HK-2 (cell line): Measurements from ENCODE around the gene CCIN.
"Not testable (repeated sequence)": the region's sequence is repeated elsewhere in the genome, so short reads cannot be mapped to it uniquely, and the experiment has no call there.

Source experiments
- DNase-seq: peaks from one replicate; pipeline ENCODE4 v3.0.0-alpha.2; 2018; ENCODE audit not compliant: unreplicated experiment

CCIN gene

GRCh38 chr9:36158917-36159316 is 10.3 kb upstream of the CCIN start:
- DNase-seq: no peak

GRCh38 chr9:36159509-36159908 is 9.7 kb upstream of the CCIN start:
- DNase-seq: not testable (repeated sequence)

GRCh38 chr9:36160126-36160525 is 9.1 kb upstream of the CCIN start:
- DNase-seq: not testable (repeated sequence)

- DNase-seq: no peak
Observed at GRCh38 chr9:36161187-36161586, 8.0 kb upstream of the CCIN start.

GRCh38 chr9:36162211-36162738 is 6.9 kb upstream of the CCIN start:
- no peak for DNase-seq

- peak; percentile 71 for DNase-seq
Observed at GRCh38 chr9:36163049-36163785, 6.0 kb upstream of the CCIN start.

- no peak for DNase-seq
Observed at GRCh38 chr9:36163786-36164170, 5.4 kb upstream of the CCIN start.

GRCh38 chr9:36164372-36164771 is 4.8 kb upstream of the CCIN start:
- no peak for DNase-seq

- DNase-seq: no peak
Observed at GRCh38 chr9:36164989-36165388, 4.2 kb upstream of the CCIN start.

- no peak for DNase-seq
Observed at GRCh38 chr9:36165826-36166167, 3.4 kb upstream of the CCIN start.

- peak; percentile 78 for DNase-seq
Observed at GRCh38 chr9:36166168-36166927, 2.8 kb upstream of the CCIN start.

- DNase-seq: no peak
Observed at GRCh38 chr9:36169708-36170107, 520 bp downstream of the CCIN start.

- no peak for DNase-seq
Observed at GRCh38 chr9:36170531-36170930, 1.3 kb downstream of the CCIN start.

GRCh38 chr9:36173861-36174260 is 4.7 kb downstream of the CCIN start:
- DNase-seq: no peak

GRCh38 chr9:36174271-36174670 is 5.1 kb downstream of the CCIN start:
- DNase-seq: no peak

- no peak for DNase-seq
Observed at GRCh38 chr9:36174731-36175130, 5.5 kb downstream of the CCIN start.

GRCh38 chr9:36175209-36175608 is 6.0 kb downstream of the CCIN start:
- DNase-seq: not testable (repeated sequence)

- DNase-seq: not testable (repeated sequence)
Observed at GRCh38 chr9:36176496-36176895, 7.3 kb downstream of the CCIN start.

GRCh38 chr9:36177571-36177970 is 8.4 kb downstream of the CCIN start:
- no peak for DNase-seq

- DNase-seq: not testable (repeated sequence)
Observed at GRCh38 chr9:36180243-36180642, 11.1 kb downstream of the CCIN start.

- no peak for DNase-seq
Observed at GRCh38 chr9:36187414-36187813, 18.2 kb downstream of the CCIN start.

- DNase-seq: no peak
Observed at GRCh38 chr9:36188212-36188611, 19.0 kb downstream of the CCIN start.

GRCh38 chr9:36189976-36190375 is 20.8 kb downstream of the CCIN start:
- DNase-seq: no peak
